Body of pancreas (tissue), 4 donors: ENCODE results near the gene C4orf54.

Experiments used
- POLR2A ChIP-seq, 3 donors: fragments of 450-650 bp; IDR thresholded peaks; one replicate each; pipeline ENCODE4 v1.6.1; 2016; ENCODE audit warnings: antibody characterized with exemption in 3 of 3, mild to moderate bottlenecking in 2 of 3
- TF ChIP-seq, protein P1 (sequence below), 7 experiments: fragments of 450-650 bp in 4 of 7; fragments of 200-600 bp in 3 of 7; sonication (generic) in 3 of 7; IDR thresholded peaks; one replicate each; pipeline ENCODE4 v1.5.1; 2016 to 2019; ENCODE audit warnings: antibody characterized with exemption in 7 of 7

GRCh38 chr4:99696801-99697200 lies 39.2 kb upstream of the C4orf54 start:
- no peak for TF ChIP-seq POLR2A (IDR thresholded peaks at IDR 0.05)
- TF ChIP-seq, protein P1, sequence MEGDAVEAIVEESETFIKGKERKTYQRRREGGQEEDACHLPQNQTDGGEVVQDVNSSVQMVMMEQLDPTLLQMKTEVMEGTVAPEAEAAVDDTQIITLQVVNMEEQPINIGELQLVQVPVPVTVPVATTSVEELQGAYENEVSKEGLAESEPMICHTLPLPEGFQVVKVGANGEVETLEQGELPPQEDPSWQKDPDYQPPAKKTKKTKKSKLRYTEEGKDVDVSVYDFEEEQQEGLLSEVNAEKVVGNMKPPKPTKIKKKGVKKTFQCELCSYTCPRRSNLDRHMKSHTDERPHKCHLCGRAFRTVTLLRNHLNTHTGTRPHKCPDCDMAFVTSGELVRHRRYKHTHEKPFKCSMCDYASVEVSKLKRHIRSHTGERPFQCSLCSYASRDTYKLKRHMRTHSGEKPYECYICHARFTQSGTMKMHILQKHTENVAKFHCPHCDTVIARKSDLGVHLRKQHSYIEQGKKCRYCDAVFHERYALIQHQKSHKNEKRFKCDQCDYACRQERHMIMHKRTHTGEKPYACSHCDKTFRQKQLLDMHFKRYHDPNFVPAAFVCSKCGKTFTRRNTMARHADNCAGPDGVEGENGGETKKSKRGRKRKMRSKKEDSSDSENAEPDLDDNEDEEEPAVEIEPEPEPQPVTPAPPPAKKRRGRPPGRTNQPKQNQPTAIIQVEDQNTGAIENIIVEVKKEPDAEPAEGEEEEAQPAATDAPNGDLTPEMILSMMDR (IDR thresholded peaks at IDR 0.05): no peak
